ENCODE measurements around the gene P2RX2. TPM values are rescaled to one million over a fixed set of nuclear protein-coding genes. Genes with fewer than 3 reads are reported as not detected.
A peak's percentile ranks its signal among the peaks of the same experiment; 100 is the strongest.

The P2RX2 gene
- total RNA-seq, 2 experiments from 2014 or later: not detected

DNA sequence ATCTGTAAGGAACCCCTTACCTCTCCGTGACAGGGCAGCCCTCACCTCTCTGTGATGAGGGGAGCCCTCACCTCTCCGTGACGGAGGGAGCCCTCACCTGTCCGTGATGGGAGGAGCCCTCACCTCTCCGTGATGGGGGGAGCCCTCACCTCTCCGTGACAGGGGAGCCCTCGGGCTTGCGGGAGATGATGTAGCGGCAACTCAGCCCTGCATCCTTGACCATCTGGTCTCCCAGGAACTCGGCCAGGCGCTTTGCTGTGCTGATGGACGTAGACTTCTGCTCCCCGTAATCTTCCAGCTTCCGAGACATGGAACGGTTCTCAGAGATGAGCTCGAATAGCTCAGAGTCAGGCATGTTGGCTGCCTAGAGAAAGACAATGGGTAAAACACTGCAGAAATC, 40.6 kb downstream of the P2RX2 start:
- intact Hi-C loops (cut with micrococcal nuclease; ENCODE audit: unreplicated experiment): no loop called here
- H3K4me3 ChIP-seq (ENCODE audit: low read depth, low read length, poor library complexity, severe bottlenecking): no peak overlapping the region
- no peaks in the 10 kb centered on the region; the same call in 1 of the 2 replicates for H4K20me1 ChIP-seq (ENCODE audit: insufficient read depth, low read length)
- peaks cover 99% of the 10 kb centered on the region for H3K36me3 ChIP-seq (ENCODE audit: insufficient read depth, low read length)
- H3K79me2 ChIP-seq (ENCODE audit: insufficient read depth, low read depth, low read length): no peaks in the 10 kb centered on the region
- H3K9me3 ChIP-seq (ENCODE audit: low read length): no peaks in the 10 kb centered on the region
- H3K9me2 ChIP-seq (ENCODE audit: insufficient read depth, low read length): no peaks in the 10 kb centered on the region
- H3K27ac ChIP-seq (ENCODE audit: low read depth, low read length, poor library complexity, severe bottlenecking): no peak overlapping the region
- ChIA-PET POLR2A (interaction anchor here (1.2 kb wide), 1 partner anchor 26 kb away, joined by 5 read pairs; no protein-coding TSS in a partner anchor), CTCF (ENCODE audit: unreplicated experiment) (no interaction called here)
- H2AFZ ChIP-seq (ENCODE audit: low read length): no peak overlapping the region
- TF ChIP-seq EZH2phosphoT487 (IDR thresholded peaks at IDR 0.05; ENCODE audit: borderline replicate concordance, low read depth, low read length): no peak
- TF ChIP-seq, protein P1, sequence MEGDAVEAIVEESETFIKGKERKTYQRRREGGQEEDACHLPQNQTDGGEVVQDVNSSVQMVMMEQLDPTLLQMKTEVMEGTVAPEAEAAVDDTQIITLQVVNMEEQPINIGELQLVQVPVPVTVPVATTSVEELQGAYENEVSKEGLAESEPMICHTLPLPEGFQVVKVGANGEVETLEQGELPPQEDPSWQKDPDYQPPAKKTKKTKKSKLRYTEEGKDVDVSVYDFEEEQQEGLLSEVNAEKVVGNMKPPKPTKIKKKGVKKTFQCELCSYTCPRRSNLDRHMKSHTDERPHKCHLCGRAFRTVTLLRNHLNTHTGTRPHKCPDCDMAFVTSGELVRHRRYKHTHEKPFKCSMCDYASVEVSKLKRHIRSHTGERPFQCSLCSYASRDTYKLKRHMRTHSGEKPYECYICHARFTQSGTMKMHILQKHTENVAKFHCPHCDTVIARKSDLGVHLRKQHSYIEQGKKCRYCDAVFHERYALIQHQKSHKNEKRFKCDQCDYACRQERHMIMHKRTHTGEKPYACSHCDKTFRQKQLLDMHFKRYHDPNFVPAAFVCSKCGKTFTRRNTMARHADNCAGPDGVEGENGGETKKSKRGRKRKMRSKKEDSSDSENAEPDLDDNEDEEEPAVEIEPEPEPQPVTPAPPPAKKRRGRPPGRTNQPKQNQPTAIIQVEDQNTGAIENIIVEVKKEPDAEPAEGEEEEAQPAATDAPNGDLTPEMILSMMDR (conservative IDR thresholded peaks at IDR 0.05; ENCODE audit: low read length): no peak
- no peak overlapping the region for H3K4me2 ChIP-seq (ENCODE audit: low read length)
- no peak for DNase-seq (ENCODE audit: low spot score)
- no TSS peak for BruUV-seq (replicated peaks)
- H3K4me1 ChIP-seq (ENCODE audit: insufficient read depth, low read length, poor library complexity, severe bottlenecking): no peaks in the 10 kb centered on the region

DNA sequence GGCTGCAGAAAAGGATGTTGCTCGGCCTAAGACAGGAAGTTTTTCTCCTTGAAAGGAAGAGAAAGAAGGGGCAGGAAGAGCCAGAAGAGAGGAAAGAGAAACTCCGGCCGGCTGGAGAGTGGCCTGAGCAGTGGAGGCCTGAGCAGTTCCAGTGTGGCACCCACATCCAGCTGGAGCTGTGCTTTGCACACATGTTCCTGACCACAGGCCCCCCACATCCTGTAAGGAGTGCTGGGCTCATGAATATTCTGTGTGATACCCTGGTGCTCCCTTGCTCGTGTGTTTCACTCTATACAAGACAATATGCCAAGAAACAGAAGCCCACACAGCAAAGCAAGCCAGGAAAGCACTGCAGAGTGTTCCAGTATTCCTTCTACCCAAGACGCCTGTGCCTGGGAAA, 41.5 kb downstream of the P2RX2 start:
- ChIA-PET CTCF (ENCODE audit: unreplicated experiment) (no interaction called here), POLR2A (interaction anchor here (1.2 kb wide), 1 partner anchor 27 kb away, joined by 5 read pairs; no protein-coding TSS in a partner anchor)
- peaks cover 99% of the 10 kb centered on the region for H3K36me3 ChIP-seq (ENCODE audit: insufficient read depth, low read length)
- no peaks in the 10 kb centered on the region for H3K9me2 ChIP-seq (ENCODE audit: insufficient read depth, low read length)
- intact Hi-C loops (cut with micrococcal nuclease; ENCODE audit: unreplicated experiment): no loop called here
- no peak overlapping the region for H3K4me2 ChIP-seq (ENCODE audit: low read length)
- no TSS peak for BruUV-seq (replicated peaks)
- no peaks in the 10 kb centered on the region; the same call in 1 of the 2 replicates for H4K20me1 ChIP-seq (ENCODE audit: insufficient read depth, low read length)
- H2AFZ ChIP-seq (ENCODE audit: low read length): no peak overlapping the region
- H3K27ac ChIP-seq (ENCODE audit: low read depth, low read length, poor library complexity, severe bottlenecking): no peak overlapping the region
- no peaks in the 10 kb centered on the region for H3K79me2 ChIP-seq (ENCODE audit: insufficient read depth, low read depth, low read length)
- H3K4me3 ChIP-seq (ENCODE audit: low read depth, low read length, poor library complexity, severe bottlenecking): no peak overlapping the region
- DNase-seq (ENCODE audit: low spot score): no peak
- no peak for TF ChIP-seq EZH2phosphoT487 (IDR thresholded peaks at IDR 0.05; ENCODE audit: borderline replicate concordance, low read depth, low read length)
- TF ChIP-seq, protein P1 (conservative IDR thresholded peaks at IDR 0.05; ENCODE audit: low read length): no peak
- no peaks in the 10 kb centered on the region for H3K9me3 ChIP-seq (ENCODE audit: low read length)
- no peaks in the 10 kb centered on the region for H3K4me1 ChIP-seq (ENCODE audit: insufficient read depth, low read length, poor library complexity, severe bottlenecking)

DNA sequence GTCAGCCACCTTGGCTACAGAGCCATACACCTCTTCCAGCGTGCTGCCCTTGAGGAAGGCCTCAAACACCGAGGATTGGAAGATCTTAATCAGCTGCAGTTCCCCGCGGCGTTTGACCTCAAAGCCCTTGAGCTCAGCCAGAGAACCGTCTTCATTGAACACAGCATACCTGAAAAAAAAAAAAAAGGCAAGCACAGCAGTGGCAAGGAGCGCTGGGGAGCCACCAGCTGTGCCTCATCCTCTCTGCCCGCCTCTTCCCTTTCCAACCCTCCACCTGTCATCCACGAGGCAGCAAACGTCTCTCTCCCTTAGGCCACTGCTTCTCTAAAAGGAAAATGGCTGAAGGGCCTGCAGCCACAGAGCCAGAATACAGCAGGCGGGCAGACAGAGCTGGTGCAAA, 42.4 kb downstream of the P2RX2 start:
- TF ChIP-seq, protein P1 (conservative IDR thresholded peaks at IDR 0.05; ENCODE audit: low read length): no peak
- TF ChIP-seq EZH2phosphoT487 (IDR thresholded peaks at IDR 0.05; ENCODE audit: borderline replicate concordance, low read depth, low read length): no peak
- DNase-seq (ENCODE audit: low spot score): no peak
- Histone ChIP-seq H3K36me3 (ENCODE audit: insufficient read depth, low read length) (peaks cover 100% of the 10 kb centered on the region), H3K27ac (ENCODE audit: low read depth, low read length, poor library complexity, severe bottlenecking) (no peak overlapping the region), H3K4me2 (ENCODE audit: low read length) (no peak overlapping the region), H3K4me1 (ENCODE audit: insufficient read depth, low read length, poor library complexity, severe bottlenecking) (no peaks in the 10 kb centered on the region), H3K79me2 (ENCODE audit: insufficient read depth, low read depth, low read length) (no peaks in the 10 kb centered on the region), H3K9me3 (ENCODE audit: low read length) (no peaks in the 10 kb centered on the region), H2AFZ (ENCODE audit: low read length) (no peak overlapping the region), H4K20me1 (ENCODE audit: insufficient read depth, low read length) (no peaks in the 10 kb centered on the region; the same call in 1 of the 2 replicates), H3K9me2 (ENCODE audit: insufficient read depth, low read length) (no peaks in the 10 kb centered on the region), H3K4me3 (ENCODE audit: low read depth, low read length, poor library complexity, severe bottlenecking) (no peak overlapping the region)
- TSS peak; percentile 21 for BruUV-seq (replicated peaks)
- CTCF ChIA-PET (ENCODE audit: unreplicated experiment): no interaction called here
- POLR2A ChIA-PET: interaction anchor here (0.5 kb wide), 1 partner anchor 44 kb away, joined by 4 read pairs; no protein-coding TSS in a partner anchor
- intact Hi-C loops (cut with micrococcal nuclease; ENCODE audit: unreplicated experiment): no loop called here

Data from OCI-LY7 (cell line).